Measurements from ENCODE around the gene BORCS5. TPM values are rescaled to one million over a fixed set of nuclear protein-coding genes. Genes with fewer than 3 reads are reported as not detected.
"Not testable (repeated sequence)": the region's sequence is repeated elsewhere in the genome, so short reads cannot be mapped to it uniquely, and the experiment has no call there.

BORCS5 gene
- total and polyA plus RNA-seq, 4 donors: 7.2 to 22.8 (median 13.2) TPM

GRCh38 chr12:12349711-12350665, 6.9 kb upstream of the BORCS5 start, which contains the start of gene MANSC1:
TSS of gene MANSC1 (minus strand) at chr12:12350242. CDS start at chr12:12343314, 6,928 bp downstream.
- peak within 1 kb of the TSS; percentile 9 to 57 for H3K27ac ChIP-seq (ENCODE audit: low read depth in 1 of 2, low read length in 2 of 2)
- ATAC-seq (ENCODE audit: low FRiP score) (peak; percentile 91), DNase-seq (peak; percentile 83 to 91)
- no peaks in the 10 kb centered on the region for H3K4me1 ChIP-seq (ENCODE audit: control insufficient read depth in 1 of 2, insufficient read depth in 2 of 2, low read length in 2 of 2)
- no peaks in the 10 kb centered on the region for H3K36me3 ChIP-seq (ENCODE audit: control insufficient read depth in 1 of 2, insufficient read depth in 2 of 2, low read length in 1 of 2)
- H3K4me3 ChIP-seq (ENCODE audit: low read length in 2 of 2): peak within 1 kb of the TSS; percentile 57 to 65
- no peaks in the 10 kb centered on the region for H3K27me3 ChIP-seq (ENCODE audit: control insufficient read depth in 1 of 2, insufficient read depth in 2 of 2, low read length in 1 of 2)
- H3K9me3 ChIP-seq (ENCODE audit: control insufficient read depth, low read length): no peaks in the 10 kb centered on the region
- intact Hi-C loops (cut with DNase I): no loop called here
- WGBS, 2 donors: 0 to 1% methylated on average over 60 to 68 of the region's 68 CpGs

- Histone ChIP-seq H3K27me3 (ENCODE audit: control insufficient read depth in 1 of 2, insufficient read depth in 2 of 2, low read length in 1 of 2) (no peaks in the 10 kb centered on the region), H3K36me3 (ENCODE audit: control insufficient read depth in 1 of 2, insufficient read depth in 2 of 2, low read length in 1 of 2) (no peaks in the 10 kb centered on the region), H3K9me3 (ENCODE audit: control insufficient read depth, low read length) (no peaks in the 10 kb centered on the region), H3K4me3 (ENCODE audit: low read length in 2 of 2) (no peak overlapping the region), H3K27ac (ENCODE audit: low read depth in 1 of 2, low read length in 2 of 2) (no peak overlapping the region), H3K4me1 (ENCODE audit: control insufficient read depth in 1 of 2, insufficient read depth in 2 of 2, low read length in 2 of 2) (no peaks in the 10 kb centered on the region)
- DNase-seq (no peak), ATAC-seq (ENCODE audit: low FRiP score) (no peak)
- intact Hi-C loops (cut with DNase I): no loop called here
- WGBS, 2 donors: 81 to 83% methylated on average over 3 of the region's 3 CpGs
Measured at GRCh38 chr12:12350868-12351463, 5.9 kb upstream of the BORCS5 start.

DNA sequence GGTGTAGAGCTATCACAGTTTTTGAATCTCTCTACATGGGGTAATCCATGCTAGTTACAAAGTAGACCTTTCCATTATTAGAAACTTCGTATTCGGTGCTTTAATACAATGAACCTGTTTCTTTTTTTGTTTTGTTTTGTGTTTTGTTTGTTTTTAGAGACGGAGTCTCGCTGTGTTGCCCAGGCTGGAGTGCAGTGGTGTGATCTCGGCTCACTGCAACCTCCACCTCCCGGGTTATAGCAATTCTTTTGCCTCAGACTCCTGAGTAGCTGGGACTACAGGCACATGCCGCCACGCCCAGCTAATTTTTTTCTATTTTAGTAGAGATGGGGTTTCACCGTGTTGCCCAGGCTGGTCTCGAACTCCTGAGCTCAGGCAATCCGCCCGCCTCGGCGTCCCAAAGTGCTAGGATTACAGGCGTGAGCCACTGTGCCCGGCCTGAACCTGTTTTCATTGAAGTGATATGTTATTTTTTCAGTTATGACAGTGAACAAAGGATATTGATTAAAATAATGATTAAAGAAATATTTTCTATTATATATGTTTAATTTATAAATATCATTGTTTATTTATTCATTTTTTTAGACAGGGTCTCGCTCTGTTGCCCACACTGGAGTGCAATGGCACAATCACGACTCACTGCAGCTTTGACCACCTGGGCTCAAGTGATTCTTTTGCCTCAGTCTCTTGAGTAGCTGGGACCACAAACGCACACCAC, 5.3 kb upstream of the BORCS5 start:
- ATAC-seq (ENCODE audit: low FRiP score); H3K4me1 ChIP-seq (ENCODE audit: control insufficient read depth in 1 of 2, insufficient read depth in 2 of 2, low read length in 2 of 2); intact Hi-C loops (cut with DNase I); H3K27me3 ChIP-seq (ENCODE audit: control insufficient read depth in 1 of 2, insufficient read depth in 2 of 2, low read length in 1 of 2); H3K36me3 ChIP-seq (ENCODE audit: control insufficient read depth in 1 of 2, insufficient read depth in 2 of 2, low read length in 1 of 2); H3K27ac ChIP-seq (ENCODE audit: low read depth in 1 of 2, low read length in 2 of 2); DNase-seq; H3K4me3 ChIP-seq (ENCODE audit: low read length in 2 of 2); H3K9me3 ChIP-seq (ENCODE audit: control insufficient read depth, low read length): not testable (repeated sequence)
- WGBS, 2 donors: 92 to 93% methylated on average over 19 of the region's 19 CpGs

- Histone ChIP-seq H3K4me3 (ENCODE audit: low read length in 2 of 2) (no peak overlapping the region), H3K27ac (ENCODE audit: low read depth in 1 of 2, low read length in 2 of 2) (no peak overlapping the region), H3K9me3 (ENCODE audit: control insufficient read depth, low read length) (no peaks in the 10 kb centered on the region), H3K4me1 (ENCODE audit: control insufficient read depth in 1 of 2, insufficient read depth in 2 of 2, low read length in 2 of 2) (no peaks in the 10 kb centered on the region), H3K27me3 (ENCODE audit: control insufficient read depth in 1 of 2, insufficient read depth in 2 of 2, low read length in 1 of 2) (no peaks in the 10 kb centered on the region), H3K36me3 (ENCODE audit: control insufficient read depth in 1 of 2, insufficient read depth in 2 of 2, low read length in 1 of 2) (no peaks in the 10 kb centered on the region)
- DNase-seq (no peak), ATAC-seq (ENCODE audit: low FRiP score) (no peak)
- intact Hi-C loops (cut with DNase I): no loop called here
- WGBS, 2 donors: 81 to 86% methylated on average over 1 of the region's 1 CpG
Measured at GRCh38 chr12:12353276-12353675, 3.6 kb upstream of the BORCS5 start.

DNA sequence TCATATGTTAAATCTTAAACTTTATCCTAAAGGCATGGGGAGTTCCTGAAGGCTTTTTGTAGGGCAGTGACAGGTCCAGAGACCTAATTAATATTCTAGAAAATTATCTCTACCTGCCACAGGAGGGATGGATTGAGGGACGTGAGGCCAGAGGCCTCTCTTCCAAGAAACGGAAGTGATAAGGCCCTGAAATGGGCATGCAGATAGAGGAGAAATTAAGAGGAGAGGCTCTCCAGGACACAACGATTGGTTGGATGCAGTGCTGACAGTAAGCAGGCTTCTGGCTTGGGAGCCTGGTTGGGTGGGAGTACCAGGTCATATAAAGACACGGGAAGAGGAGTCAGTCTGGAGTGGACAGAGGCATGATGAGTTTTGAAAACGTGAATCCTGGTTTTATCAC, 3.1 kb upstream of the BORCS5 start:
- no peaks in the 10 kb centered on the region for H3K4me1 ChIP-seq (ENCODE audit: control insufficient read depth in 1 of 2, insufficient read depth in 2 of 2, low read length in 2 of 2)
- no peak for ATAC-seq (ENCODE audit: low FRiP score)
- no peaks in the 10 kb centered on the region for H3K36me3 ChIP-seq (ENCODE audit: control insufficient read depth in 1 of 2, insufficient read depth in 2 of 2, low read length in 1 of 2)
- intact Hi-C loops (cut with DNase I): no loop called here
- H3K27ac ChIP-seq (ENCODE audit: low read depth in 1 of 2, low read length in 2 of 2): no peak overlapping the region
- DNase-seq: no peak
- no peaks in the 10 kb centered on the region for H3K9me3 ChIP-seq (ENCODE audit: control insufficient read depth, low read length)
- WGBS, 2 donors: 71 to 76% methylated on average over 5 of the region's 5 CpGs
- H3K4me3 ChIP-seq (ENCODE audit: low read length in 2 of 2): no peak overlapping the region
- no peaks in the 10 kb centered on the region for H3K27me3 ChIP-seq (ENCODE audit: control insufficient read depth in 1 of 2, insufficient read depth in 2 of 2, low read length in 1 of 2)

DNA sequence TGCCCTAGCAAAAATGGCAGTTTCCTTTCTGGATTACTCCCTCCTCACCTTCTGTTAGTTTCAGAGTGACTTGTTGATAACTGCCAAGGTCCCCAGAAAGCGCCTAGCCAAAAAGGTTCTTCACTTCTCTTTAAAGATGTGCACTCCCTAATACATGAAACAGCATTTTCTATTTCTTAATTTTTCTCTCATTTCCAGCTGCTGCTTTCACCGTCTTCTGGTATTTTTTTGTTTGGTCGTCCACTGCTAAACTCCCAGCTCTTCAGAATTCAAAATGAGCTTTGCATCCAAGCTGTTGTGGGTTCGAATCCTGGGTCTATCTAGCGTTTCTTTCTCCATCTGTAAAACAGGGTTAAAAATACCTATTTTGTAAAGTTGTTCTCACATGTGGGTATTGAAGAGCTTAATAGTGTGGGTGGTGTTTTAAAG, 397 bp upstream of the BORCS5 start:
- Histone ChIP-seq H3K27me3 (ENCODE audit: control insufficient read depth in 1 of 2, insufficient read depth in 2 of 2, low read length in 1 of 2) (no peaks in the 10 kb centered on the region), H3K4me3 (ENCODE audit: low read length in 2 of 2) (peak overlapping the region; percentile 44 to 59), H3K27ac (ENCODE audit: low read depth in 1 of 2, low read length in 2 of 2) (peak overlapping the region in 1 of 2 donors; percentile 62), H3K9me3 (ENCODE audit: control insufficient read depth, low read length) (no peaks in the 10 kb centered on the region), H3K4me1 (ENCODE audit: control insufficient read depth in 1 of 2, insufficient read depth in 2 of 2, low read length in 2 of 2) (no peaks in the 10 kb centered on the region), H3K36me3 (ENCODE audit: control insufficient read depth in 1 of 2, insufficient read depth in 2 of 2, low read length in 1 of 2) (no peaks in the 10 kb centered on the region)
- 33 to 41% methylated on average over 5 of the region's 5 CpGs for WGBS, 2 donors
- intact Hi-C loops (cut with DNase I): no loop called here
- ATAC-seq (ENCODE audit: low FRiP score) (no peak), DNase-seq (no peak)

GRCh38 chr12:12357719-12358461, 1.0 kb downstream of the BORCS5 start:
- ATAC-seq (ENCODE audit: low FRiP score): peak; percentile 21
- intact Hi-C loops (cut with DNase I): no loop called here
- WGBS, 2 donors: 6% methylated on average over 10 of the region's 10 CpGs

DNA sequence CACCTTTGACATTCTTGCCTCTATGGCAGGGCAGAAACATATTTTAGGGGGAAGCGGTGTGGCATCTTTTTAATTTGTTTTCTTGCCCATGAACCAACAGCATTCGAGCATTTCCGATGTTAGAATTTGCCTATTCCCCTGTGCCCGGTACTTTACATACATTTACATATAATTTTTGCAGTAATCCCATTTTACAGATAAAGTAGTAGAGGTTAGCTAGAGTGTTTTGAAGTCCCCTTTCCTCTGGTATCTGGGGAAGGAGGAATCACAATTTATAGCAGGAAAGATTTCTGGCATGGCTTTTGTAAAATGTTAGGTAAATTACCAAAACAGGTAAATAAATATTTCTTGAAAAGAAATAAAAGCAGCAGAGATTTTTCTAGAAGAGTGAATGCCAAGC, 1.6 kb downstream of the BORCS5 start:
- ATAC-seq (ENCODE audit: low FRiP score) (no peak), DNase-seq (no peak)
- Histone ChIP-seq H3K27ac (ENCODE audit: low read depth in 1 of 2, low read length in 2 of 2) (no peak overlapping the region), H3K4me1 (ENCODE audit: control insufficient read depth in 1 of 2, insufficient read depth in 2 of 2, low read length in 2 of 2) (no peaks in the 10 kb centered on the region), H3K4me3 (ENCODE audit: low read length in 2 of 2) (peak overlapping the region; percentile 59 to 65), H3K27me3 (ENCODE audit: control insufficient read depth in 1 of 2, insufficient read depth in 2 of 2, low read length in 1 of 2) (no peaks in the 10 kb centered on the region), H3K9me3 (ENCODE audit: control insufficient read depth, low read length) (no peaks in the 10 kb centered on the region), H3K36me3 (ENCODE audit: control insufficient read depth in 1 of 2, insufficient read depth in 2 of 2, low read length in 1 of 2) (no peaks in the 10 kb centered on the region)
- intact Hi-C loops (cut with DNase I): no loop called here
- WGBS, 2 donors: 73 to 83% methylated on average over 4 of the region's 4 CpGs

More at GRCh38 chr12:12357719-12358461, 1.0 kb downstream of the BORCS5 start:
- H3K27me3 ChIP-seq (ENCODE audit: control insufficient read depth in 1 of 2, insufficient read depth in 2 of 2, low read length in 1 of 2): no peaks in the 10 kb centered on the region
- no peaks in the 10 kb centered on the region for H3K4me1 ChIP-seq (ENCODE audit: control insufficient read depth in 1 of 2, insufficient read depth in 2 of 2, low read length in 2 of 2)
- no peaks in the 10 kb centered on the region for H3K36me3 ChIP-seq (ENCODE audit: control insufficient read depth in 1 of 2, insufficient read depth in 2 of 2, low read length in 1 of 2)
- peak overlapping the region; percentile 62 to 90 for H3K27ac ChIP-seq (ENCODE audit: low read depth in 1 of 2, low read length in 2 of 2)
- DNase-seq: no peak
- peak overlapping the region; percentile 59 to 65 for H3K4me3 ChIP-seq (ENCODE audit: low read length in 2 of 2)
- no peaks in the 10 kb centered on the region for H3K9me3 ChIP-seq (ENCODE audit: control insufficient read depth, low read length)
